ENCODE measurements around the gene MINDY4.

DNA sequence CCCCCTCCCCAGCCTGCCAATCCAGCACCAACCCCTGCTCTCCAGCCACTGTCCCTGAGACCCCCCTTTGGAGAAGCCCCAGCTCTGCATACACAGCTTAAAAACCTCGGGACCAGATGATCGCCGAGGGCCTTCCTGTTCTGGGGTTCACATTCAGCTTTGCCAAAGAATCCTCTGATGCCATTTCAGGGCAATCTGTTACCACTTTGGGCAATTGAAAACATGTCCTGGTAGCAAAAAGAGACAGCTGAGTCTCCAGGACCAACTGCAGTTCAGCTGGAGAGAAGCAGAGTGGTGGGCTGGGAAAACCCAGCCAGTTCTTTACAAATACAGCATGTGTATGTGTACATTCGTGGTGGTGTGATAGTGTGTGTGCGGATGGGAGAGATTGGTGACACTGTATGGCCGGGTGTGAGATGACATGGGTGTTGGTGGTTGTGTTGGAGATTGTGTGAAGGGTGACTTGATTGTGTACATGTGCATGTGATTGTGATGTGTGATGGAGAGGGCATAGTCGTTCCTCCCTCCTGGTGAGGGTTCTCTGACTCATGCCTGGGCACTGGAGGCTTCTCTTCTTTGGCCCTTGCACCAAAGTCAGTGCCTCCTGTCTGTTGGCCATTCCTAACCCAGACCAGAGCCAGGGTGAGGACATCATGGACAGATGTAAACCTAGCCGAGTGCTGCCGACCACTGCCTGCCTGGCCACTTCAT is 91.9 kb downstream of the MINDY4 start:
- TF ChIP-seq, protein P1, sequence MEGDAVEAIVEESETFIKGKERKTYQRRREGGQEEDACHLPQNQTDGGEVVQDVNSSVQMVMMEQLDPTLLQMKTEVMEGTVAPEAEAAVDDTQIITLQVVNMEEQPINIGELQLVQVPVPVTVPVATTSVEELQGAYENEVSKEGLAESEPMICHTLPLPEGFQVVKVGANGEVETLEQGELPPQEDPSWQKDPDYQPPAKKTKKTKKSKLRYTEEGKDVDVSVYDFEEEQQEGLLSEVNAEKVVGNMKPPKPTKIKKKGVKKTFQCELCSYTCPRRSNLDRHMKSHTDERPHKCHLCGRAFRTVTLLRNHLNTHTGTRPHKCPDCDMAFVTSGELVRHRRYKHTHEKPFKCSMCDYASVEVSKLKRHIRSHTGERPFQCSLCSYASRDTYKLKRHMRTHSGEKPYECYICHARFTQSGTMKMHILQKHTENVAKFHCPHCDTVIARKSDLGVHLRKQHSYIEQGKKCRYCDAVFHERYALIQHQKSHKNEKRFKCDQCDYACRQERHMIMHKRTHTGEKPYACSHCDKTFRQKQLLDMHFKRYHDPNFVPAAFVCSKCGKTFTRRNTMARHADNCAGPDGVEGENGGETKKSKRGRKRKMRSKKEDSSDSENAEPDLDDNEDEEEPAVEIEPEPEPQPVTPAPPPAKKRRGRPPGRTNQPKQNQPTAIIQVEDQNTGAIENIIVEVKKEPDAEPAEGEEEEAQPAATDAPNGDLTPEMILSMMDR (tag by site-specific recombination; IDR thresholded peaks at IDR 0.05): no peak
- no peak for TF ChIP-seq REPIN1 (tag by site-specific recombination; IDR thresholded peaks at IDR 0.05; ENCODE audit: low read depth)
- no peak for TF ChIP-seq ZNF670 (tag by site-specific recombination; IDR thresholded peaks at IDR 0.05; ENCODE audit: low read depth)
- TF ChIP-seq TRIM28 (IDR thresholded peaks at IDR 0.05; ENCODE audit: borderline replicate concordance, low read length): no peak
- no peak for TF ChIP-seq ZBTB8A (tag by site-specific recombination; IDR thresholded peaks at IDR 0.05)
- no peak for TF ChIP-seq HOXA7 (CRISPR knock-in tag; IDR thresholded peaks at IDR 0.05; ENCODE audit: borderline replicate concordance)
- no peak for TF ChIP-seq ZNF23 (tag by site-specific recombination; IDR thresholded peaks at IDR 0.05; ENCODE audit: borderline replicate concordance)
- TF ChIP-seq SETDB1 (IDR thresholded peaks at IDR 0.05; ENCODE audit: insufficient read length, low read length): no peak
- no peak for TF ChIP-seq ZNF76 (tag by site-specific recombination; IDR thresholded peaks at IDR 0.05; ENCODE audit: borderline replicate concordance, low read depth)
- no peak for TF ChIP-seq SALL2 (tag by site-specific recombination; IDR thresholded peaks at IDR 0.05; ENCODE audit: borderline replicate concordance)
- no peak for TF ChIP-seq ZNF133 (tag by site-specific recombination; IDR thresholded peaks at IDR 0.05)
- TF ChIP-seq RBAK (tag by site-specific recombination; IDR thresholded peaks at IDR 0.05): no peak
